GM21717 (cell line): ENCODE data around the gene PLXNA4.

Experiments
- ATAC-seq: cut with Tn5 transposase; IDR thresholded peaks from one replicate; pipeline ENCODE4 v1.9.1; 2021; ENCODE audit warnings: mild to moderate bottlenecking, moderate library complexity; ENCODE audit not compliant: unreplicated experiment

Gene PLXNA4

DNA sequence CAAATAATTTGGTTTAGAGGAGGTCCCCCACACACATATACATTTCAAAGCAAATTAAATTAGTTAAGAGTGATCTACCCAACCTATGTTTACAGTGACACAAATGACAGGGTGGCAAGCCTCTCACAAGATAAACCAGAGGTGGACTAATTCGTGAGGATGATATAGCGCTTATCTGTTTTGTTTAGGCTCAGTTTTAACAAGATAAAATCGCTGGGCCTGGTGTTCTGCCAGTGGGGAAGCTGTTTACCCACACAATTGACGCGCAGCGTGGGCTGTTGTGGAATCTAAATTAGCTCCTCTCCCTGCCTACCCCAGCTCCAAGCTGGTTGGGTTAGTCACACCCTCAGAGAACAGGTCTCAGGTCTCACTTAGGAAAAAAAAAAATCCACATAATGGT is 16.7 kb upstream of the PLXNA4 start:
- no peak for ATAC-seq

DNA sequence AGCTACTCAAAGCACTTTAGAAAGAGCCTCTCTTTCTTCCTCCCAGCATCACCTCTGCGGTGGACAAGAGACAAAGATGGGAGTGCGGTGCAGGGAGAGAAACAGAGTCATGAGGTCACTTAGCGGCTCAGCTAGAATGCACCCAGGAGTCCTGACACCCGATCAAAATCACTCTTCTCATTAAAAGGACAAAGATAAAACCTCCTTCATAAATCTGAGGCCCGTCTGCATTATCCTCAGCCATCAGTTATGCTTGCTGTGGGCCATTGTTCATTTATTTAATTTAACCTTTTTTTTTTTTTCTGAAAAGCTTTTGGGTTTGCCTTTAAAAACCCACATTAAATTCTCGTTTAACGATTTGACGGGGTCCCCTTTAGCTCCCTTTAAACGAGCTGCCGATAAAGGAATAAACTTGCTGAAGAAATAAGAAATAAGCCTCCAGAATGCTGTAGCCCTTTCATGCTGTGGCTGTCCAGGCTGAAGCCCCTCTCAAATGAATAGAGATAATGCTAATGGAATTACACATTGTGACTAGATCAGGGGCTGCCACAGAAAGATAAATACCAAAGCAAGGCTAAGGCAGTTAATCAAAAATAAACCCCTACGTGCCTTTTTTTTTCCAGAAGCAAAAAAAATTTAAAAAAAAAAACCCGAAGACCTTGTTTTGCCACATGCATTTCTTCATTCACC is 16.1 kb upstream of the PLXNA4 start:
- ATAC-seq: no peak

DNA sequence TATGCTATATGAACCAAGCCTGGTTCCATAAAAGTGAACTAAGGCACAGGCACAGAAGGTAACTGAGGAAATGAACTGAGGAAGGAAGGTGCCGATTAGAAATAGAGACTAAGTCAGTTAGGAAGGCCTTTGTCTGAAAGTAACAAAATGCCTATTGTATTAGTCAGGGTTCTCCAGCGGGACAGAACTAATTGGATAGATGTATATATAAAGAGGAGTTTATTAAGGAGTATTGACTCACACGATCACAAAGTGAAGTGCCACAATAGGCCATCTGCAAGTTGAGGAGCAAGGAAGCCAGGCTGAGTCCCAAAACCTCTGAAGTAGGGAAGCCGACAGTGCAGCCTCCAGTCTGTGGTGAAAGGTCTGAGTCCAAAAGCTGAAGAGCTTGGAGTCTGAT is 13.9 kb upstream of the PLXNA4 start:
- no peak for ATAC-seq

DNA sequence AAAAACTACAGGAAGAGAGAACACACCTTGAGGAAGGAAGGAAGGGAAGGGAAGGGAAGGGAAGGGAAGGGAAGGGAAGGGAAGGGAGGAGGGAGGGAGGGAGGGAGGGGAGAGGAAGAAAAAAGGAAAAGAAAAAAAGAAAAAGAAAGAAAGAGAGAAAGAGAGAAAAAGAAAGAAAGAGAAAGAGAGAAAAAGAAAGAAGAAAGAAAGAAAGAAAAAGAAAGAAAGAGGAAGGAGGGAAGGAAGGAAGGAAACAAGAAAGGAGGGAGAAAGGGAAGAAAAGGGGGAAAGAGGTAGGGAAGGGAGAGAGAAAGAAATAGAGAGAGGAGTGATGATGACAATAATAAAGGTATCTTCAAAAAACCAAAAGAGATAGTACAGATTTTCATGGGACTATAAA is 12.3 kb upstream of the PLXNA4 start:
- ATAC-seq: no peak

DNA sequence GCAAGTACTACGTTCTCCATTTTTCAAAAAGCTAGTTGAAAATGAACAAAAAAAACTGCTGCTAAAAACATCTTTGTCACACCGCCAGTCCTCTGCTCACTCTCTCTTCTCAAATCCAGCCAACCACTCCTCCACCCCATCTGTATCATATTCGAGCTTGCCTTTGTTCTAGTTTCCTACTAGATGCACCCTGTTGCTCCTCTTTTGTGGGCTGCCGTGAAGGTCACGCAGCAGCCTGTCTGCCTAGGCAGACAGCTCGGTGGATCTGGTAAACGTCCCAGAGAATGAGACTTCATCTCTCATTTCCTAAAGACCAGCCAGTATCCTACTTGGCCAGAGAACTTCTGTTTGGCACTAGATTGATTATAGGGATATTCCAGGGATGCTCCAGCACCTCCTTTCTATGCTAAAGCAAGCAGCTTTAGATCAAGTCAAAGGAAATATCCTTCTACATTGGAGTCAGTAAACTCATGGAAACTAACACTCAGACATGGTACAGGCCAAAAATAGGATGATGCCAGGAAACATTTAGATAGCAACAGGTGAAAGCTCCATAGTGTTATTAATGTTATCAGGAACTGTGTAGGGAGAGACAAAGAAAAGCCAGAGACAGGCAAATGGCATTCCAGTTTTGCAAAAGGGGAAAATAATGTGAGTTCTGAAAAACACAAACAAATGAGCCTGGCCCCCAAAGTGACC is 8.7 kb upstream of the PLXNA4 start:
- ATAC-seq: no peak

DNA sequence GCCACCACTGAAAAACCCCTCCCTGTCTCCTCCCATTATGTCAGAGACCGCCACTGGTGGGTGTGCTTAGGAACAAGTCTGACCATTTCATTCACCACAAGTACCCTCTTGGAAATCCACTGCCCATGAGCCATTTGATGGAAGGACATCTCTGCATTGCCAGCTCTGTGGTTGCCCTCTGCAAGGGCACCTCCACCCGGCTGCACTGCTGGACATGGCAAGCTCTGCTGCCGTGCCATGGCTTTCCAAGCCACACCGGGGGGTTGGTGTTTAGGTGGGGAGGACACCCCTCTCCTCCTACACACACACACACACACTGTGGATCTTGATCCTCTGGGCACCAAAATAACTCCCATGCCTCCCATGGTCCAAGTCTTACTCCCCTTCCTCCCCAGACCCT is 5.2 kb upstream of the PLXNA4 start:
- ATAC-seq: no peak

DNA sequence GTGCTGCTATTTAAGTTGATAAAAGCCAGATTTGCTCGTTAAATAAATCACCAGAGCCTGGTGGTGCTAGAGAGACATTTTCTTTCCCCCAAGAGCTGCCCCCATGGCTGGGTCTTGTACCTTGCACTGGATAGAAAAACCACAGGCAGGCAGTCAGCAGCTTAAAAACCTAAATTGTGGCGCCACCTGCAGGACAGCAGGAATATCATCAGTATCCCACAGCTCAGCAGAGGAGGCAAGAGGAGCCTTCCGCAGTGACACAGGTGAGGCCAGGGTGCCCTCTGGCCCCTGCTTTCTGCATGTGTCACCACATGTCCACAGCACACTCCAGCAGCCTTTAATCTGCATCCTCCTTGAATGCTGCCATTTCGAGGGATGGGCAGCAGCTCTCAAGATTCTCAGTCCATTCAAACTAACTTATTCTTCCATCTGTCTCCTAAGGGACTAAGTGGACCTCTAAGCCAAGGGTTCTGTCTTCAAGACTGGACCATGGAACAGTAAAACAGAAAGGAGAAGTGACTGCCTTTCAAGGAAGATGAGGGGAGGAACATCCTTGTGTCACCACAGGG is 4.5 kb upstream of the PLXNA4 start:
- ATAC-seq: peak; percentile 66

DNA sequence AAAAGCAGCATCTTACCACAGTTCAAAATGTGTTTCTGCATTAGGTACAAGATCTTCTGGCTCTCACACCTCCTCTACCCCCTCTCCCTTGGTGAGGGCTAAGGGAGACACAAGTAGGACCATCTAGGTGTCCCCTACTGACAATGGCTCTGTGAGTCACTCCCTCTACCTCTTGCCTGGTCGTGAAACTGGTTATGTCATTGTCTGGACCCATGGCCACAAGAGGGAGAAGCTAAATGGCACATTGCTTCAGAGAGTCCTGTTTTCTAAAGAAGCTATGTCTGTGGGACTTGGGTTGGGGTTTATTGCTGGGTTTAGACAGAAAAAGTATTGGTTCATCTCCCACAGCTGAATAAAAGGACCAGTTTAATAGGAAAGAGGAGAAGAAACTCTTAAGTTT is 4.0 kb upstream of the PLXNA4 start:
- ATAC-seq: no peak

DNA sequence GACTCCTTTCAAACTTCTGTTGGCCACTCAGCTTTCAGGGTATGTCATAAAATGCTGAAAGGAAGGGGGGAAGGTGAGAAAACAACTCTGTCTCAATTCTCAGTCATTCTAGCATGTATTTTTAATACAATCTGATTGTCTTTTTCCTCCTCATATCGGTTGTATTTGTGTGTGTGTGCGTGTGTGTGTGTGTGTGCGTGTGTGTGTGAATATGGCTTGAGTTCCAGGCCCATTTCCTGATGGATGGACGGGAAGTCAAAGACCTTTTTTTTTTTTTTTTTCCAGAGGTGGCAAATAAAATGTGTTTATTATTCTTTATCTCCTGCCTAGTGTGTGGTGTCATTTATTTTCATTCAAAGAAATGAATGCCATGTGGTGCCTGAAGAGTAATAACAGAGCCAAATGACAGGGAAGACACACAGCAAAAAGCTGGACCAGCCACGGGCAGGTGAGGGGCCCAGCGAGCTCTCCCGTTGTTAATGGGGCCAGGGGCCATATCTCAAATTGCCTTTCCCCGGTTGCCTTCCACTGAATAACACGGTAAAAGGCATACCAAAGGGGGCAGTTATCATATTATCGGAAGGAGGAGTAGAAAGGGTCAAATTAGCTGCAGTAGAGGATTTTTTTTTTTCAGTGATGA is 3.1 kb upstream of the PLXNA4 start:
- no peak for ATAC-seq

DNA sequence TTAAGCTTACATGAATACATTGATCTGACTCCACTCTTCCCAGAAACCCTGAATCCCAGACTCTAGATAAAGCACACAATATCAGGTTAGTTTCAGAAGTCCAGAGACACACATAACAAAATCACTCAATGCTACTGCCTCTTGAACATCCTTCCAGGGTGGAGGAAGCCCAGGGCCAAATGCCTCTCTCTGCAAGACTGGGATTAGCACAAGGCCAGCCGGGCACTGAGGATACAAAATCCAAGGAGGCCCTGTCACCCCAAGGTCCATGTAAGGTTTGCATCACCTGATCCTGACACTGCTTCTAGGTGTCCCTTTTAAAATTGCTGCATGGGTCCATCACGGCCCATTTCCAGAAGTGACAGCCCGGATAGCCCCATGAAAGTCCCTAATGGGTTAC is 2.6 kb upstream of the PLXNA4 start:
- ATAC-seq: no peak

DNA sequence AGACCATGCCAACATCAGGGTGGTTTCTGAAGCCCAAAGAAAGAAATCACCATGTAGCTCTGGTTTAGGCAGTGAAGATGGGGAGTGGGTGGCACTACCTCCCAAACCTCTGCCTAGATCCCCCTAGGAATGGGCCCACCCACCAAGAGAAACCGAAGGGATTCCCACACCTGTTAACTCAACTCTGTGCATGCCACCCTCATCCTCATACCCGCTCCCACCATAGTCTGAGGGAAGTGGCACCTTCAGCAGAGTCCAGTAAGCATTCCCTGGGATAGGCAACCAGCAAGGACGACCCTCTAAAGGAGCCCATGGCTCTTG is 1.7 kb upstream of the PLXNA4 start:
- ATAC-seq: no peak

DNA sequence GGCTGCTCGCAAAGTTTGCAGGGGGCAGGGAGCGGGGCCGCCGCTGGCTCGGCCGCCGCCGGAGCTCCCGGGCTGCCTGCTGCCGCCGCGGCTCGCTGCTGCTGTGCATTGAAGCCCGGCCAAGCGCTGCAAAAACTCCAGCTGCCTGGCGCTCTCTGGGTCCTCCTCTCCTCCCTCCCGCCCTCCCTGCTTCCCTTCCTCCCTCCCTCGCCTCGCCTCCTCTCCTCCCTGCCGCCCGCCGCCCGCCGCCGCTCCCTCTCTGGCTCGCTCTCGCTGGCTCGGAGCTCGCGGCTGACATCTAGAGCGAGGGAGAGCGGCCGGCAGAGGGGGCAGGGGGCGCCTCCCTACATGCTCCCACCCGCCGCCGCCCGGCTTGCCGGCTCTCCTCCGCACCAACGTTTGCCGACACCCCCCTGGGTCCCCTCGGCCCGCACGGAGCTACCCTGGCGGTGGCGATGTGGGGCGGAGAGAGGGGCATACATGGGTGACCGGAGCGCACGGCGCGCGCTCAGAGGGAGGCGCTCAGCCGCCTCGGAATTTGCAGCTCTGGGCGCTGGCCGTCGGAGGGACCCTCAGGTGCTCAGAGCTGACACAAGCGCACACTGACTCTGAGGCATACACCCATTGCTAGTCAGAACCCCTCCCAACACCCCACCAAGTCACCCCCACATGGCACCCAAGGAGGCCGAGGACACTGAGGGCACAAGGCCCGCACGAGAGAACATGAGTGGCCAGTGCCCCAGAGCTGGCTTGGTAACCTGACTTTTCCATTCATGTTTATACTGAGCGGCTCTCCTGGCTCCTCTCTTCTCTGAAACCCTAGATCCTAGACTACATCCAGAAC is 1.2 kb upstream of the PLXNA4 start:
- no peak for ATAC-seq

DNA sequence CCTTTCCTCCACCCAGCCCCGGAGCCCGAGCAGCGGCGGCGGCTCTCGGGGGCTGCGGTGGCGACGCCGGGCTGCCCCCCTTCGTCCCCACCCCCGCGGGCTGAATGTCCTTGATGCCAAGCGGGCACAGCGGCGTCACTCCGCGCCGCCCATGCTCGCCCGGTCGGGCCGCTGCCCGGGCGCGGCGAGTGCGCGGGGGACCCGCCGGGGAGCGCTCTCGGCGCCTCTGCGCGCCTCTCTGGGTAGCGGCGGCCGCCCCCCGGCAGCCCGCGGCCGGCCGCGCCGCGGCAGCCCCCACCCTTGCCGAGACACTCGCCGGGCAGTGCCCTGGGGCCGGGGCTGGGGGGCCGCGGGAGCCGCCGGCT is 433 bp upstream of the PLXNA4 start:
- ATAC-seq: no peak

DNA sequence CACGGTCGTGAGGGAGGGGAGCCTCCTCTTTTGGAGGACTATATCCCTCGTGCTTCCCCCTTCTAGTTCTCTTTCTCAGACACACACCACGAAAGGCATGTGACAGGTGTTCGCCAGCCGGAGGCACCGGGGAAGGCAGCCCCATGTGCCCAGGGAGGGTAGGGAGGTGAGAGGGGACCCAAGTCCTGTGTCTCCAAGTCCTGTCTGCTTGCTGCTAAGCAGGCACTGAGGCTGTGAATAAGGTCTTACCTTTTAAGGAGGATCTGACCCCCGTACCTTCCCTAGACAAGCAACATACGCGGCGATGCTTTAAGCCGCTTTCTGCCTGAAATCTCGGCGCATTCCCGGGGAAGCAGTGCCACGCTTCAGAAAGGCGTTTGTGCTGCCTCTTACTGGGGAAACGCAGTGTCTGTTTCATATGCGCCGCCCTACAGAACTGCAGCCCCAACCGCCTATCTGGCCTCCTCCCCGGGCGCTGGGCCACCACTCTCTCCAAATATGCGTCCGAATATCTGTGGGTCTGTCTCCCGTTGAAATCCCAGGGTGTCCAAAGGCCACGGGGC is 770 bp downstream of the PLXNA4 start:
- no peak for ATAC-seq

DNA sequence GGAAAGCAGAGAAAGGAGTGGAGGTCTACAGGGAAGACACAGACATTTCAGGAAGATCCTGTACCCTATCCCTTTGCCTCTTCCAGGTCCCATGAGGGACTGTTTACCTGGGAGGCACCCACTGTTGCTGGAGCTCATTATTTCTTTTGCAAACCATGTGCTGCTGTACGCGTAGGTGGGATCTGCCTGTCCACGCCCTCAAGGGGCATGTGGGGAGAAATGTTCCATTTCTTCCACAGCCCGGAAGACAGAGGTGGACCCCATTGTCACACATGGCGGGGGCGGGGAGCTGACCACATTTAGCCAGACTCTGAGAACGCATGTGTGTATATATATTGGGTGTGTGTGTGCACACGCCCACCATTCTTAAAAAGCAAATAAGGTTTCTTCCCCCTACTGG is 2.0 kb downstream of the PLXNA4 start:
- ATAC-seq: no peak

DNA sequence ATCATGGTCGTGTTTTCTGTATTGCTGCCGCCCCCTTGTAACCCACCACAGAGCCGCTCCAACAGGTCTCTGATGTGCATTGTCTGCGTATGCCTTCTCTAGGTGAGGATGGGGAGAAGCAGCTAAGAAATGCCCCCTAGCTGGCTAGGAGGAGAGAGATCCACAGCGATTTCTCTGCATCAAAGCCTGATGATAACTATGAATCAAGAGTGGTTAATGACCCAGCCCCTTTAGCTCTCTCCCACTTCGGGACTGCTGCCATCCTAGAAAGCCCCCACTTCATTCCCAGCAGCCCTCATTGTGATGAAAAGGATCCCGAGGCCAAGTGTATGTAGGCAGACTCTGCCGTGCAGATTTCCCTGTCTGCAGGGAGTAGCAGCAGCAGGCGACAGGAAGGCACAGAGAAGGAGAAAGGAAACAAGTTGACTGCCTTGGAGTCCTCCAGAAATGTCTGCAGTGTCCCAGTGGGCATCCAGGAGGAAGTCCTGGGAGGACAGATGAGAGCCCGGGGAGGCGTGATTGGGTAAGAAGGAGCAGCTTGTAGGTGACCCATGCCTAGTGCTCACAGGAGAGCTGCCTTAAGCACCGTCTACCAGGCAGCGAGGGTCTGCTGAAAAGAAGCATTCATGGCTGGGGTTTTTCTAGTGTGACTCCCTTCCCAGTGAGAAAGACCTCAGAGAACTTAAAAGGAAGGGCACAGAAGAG is 2.9 kb downstream of the PLXNA4 start:
- no peak for ATAC-seq

DNA sequence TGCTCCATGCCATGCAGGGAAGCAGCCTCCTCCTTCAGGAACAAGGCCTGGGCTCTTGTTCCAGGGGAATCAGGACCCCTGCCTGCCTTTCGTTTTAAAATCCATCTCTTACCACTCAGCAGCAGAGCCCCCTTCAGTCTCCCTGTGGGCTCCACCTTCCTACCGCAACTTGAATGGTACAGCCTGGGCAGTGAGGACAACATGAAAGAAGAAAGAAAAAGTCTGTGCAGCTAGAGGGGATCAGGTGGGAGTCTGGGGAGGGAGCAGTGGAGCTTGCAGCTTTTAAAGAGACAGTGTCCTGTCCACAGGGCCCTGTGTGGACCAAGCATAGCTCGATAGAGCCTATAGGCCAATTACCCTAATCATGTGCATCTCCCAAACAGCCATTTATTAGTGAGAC is 3.7 kb downstream of the PLXNA4 start:
- ATAC-seq: no peak

DNA sequence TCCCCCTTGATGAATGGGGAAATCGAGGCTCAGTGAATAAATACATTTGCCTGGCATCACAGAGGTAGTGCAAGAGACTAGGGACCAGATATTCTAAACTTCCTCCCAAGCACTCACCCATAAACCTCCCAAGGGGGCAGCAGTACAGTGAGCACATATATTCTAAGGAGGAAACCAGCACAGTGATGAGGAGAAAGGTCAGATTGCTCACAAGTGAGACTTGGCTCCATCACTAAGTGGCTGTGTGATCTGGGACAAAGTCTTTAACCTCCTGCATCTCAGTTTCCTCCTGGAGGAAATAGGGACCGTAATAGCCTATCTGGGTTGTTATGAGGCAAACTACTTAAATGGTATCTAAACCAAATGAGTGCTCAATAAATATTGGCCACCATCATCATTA is 4.3 kb downstream of the PLXNA4 start:
- no peak for ATAC-seq

DNA sequence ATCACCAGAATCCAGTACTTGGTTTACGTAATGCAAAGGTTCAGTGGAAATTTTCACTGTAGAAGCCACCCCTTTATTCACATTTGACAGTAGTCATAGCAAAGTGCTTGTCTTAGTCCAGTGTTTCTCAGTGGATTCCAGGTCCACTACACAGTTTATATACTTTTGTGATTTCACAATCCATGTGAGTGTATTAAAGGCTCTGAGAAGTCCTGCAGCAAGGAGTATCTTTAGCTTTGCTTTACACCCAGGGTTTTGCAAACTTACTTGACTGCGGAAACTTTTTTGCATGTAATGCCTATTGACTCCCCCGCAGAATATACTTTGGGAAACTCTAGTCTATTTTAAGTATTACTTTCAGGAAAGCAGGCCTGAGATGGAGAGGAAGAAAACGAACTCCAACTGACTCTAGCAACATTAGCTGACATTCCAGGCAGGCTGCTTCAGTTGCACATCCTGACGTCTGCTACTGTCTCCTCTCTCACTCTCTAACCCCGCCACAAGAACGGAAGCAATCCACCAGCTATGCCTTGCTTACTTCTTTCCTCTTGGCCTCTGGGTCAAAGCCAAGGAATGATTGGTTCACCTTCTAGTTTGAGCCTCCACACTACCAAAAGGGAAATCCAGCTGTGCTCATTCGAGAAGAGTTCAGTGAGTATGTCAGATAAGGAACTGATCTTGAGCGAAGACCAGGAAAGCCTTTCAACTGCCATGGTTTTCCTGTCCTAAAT is 6.2 kb downstream of the PLXNA4 start:
- ATAC-seq: no peak

DNA sequence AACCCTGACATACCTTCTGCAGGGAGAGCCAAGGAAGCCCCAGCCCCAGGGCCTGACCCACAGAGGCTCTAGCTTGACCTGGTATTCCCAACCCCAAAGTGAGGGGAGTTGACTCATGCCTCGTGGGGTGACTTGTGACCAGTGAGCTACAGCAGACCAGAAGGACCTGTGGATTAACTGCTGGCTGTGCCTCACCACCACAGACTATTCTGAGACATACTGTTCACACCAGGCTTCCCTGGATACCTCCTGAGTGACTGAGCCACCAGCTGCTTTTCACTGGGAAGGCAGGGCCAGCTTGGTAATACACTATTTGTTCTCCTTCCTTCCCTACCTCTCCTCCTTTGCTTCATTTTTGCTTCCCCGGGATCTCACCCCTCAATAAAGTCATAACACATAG is 7.3 kb downstream of the PLXNA4 start:
- no peak for ATAC-seq
